ENCODE measurements around the gene CFB. TPM values are rescaled to one million over a fixed set of nuclear protein-coding genes. Genes with fewer than 3 reads are reported as not detected.

The CFB gene
- total and polyA plus RNA-seq, 2 of the 4 experiments (the other 2 are of a cell fraction): 1.8 to 6.1 TPM

DNA sequence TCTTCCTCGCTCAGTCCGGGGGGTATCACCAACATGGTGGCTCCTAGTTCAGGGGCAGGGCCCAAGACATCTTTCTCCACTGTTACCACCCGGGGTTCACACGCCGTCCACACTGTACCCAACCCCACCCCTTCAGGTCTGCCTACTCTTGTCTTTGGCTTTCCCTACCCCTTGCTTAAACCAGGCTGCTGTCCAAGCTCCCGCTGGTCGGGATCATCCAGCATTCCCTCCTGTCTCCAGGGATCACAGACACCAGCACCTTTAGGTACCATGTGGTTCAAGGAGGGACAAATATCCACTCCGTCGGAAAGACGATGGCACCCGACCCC, 12.5 kb downstream of the CFB start:
- peak overlapping the region; percentile 97 for H2AK9ac ChIP-seq (replicated peaks; ENCODE audit: low read depth, low read length, poor library complexity)
- no peak overlapping the region for H3K18ac ChIP-seq (ENCODE audit: low read depth, low read length)
- ATAC-seq (ENCODE audit: low read depth) (peak; percentile 25), DNase-seq (no peak)
- H4K5ac ChIP-seq (ENCODE audit: low read depth, low read length): peak overlapping the region; percentile 46
- H2BK5ac ChIP-seq (ENCODE audit: low read depth, low read length, poor library complexity, severe bottlenecking): peak overlapping the region; percentile 42
- H2BK20ac ChIP-seq (ENCODE audit: low read depth, low read length): no peak overlapping the region
- peaks cover 12% of the 10 kb centered on the region for H3K9me1 ChIP-seq (ENCODE audit: insufficient read depth, low read length)
- peak overlapping the region; percentile 75 for H3K4me3 ChIP-seq (ENCODE audit: insufficient read depth, low read depth, low read length)
- peak overlapping the region; percentile 82 for H3K23ac ChIP-seq (ENCODE audit: low read depth, low read length)
- intact Hi-C loops (cut with micrococcal nuclease): loop anchor here (5.0 kb wide), 1 partner anchor 154 kb away; no protein-coding TSS in a partner anchor
- POLR2A ChIA-PET (ENCODE audit: unreplicated experiment): interaction anchor here (0.6 to 2.6 kb wide), 2 partner anchors 13 to 303 kb away, joined by 3 to 10 read pairs; partner anchors contain the start of genes APOM and DXO
- H3K9ac ChIP-seq (ENCODE audit: low read depth, low read length): peak overlapping the region; percentile 93
- peaks cover 7% of the 10 kb centered on the region; the same call in 1 of the 2 replicates for H3K4me1 ChIP-seq (ENCODE audit: control insufficient read depth, insufficient read depth, low read length)
- H2AFZ ChIP-seq (replicated peaks; ENCODE audit: low read length, poor library complexity): peak overlapping the region; percentile 92
- H2AK5ac ChIP-seq (ENCODE audit: low read depth, low read length): peak overlapping the region; percentile 92
- dilution Hi-C loops (cut with HindIII; ENCODE audit: low sequenced_read_pairs, unreplicated experiment): no loop called here
- H3K27me3 ChIP-seq (ENCODE audit: control insufficient read depth, insufficient read depth, low read length): no peaks in the 10 kb centered on the region
- BruUV-seq (replicated peaks): no TSS peak
- peak overlapping the region; percentile 90 to 94 for H4K8ac ChIP-seq (ENCODE audit: low read depth in 2 of 2, low read length in 2 of 2)
- H4K91ac ChIP-seq (ENCODE audit: insufficient read depth, low read depth, low read length): peak overlapping the region; percentile 82
- peak overlapping the region; percentile 27; the same call in 1 of the 2 replicates for H2BK120ac ChIP-seq (ENCODE audit: low read depth, low read length)
- 18% methylated on average over 5 of the region's 11 CpGs; no CpG with 5 or more reads in 1 of the 2 experiments for WGBS, 2 experiments (ENCODE audit: extremely low coverage in 2 of 2, insufficient read length in 1 of 2)
- in situ Hi-C loops (cut with MboI; ENCODE audit: low sequenced_read_pairs): no loop called here
- peak overlapping the region; percentile 91 for H3K4me2 ChIP-seq (ENCODE audit: low read depth, low read length)
- H3K79me1 ChIP-seq (ENCODE audit: low read depth in 1 of 2, low read length in 2 of 2): peaks cover 33 to 43% of the 10 kb centered on the region in 2 experiments
- TF ChIP-seq MAZ (IDR thresholded peaks at IDR 0.05; ENCODE audit: borderline replicate concordance, low read depth, low read length) (no peak), RCOR1 (IDR thresholded peaks at IDR 0.05; ENCODE audit: insufficient replicate concordance, low read length) (no peak), NFE2L2 (IDR thresholded peaks at IDR 0.05; ENCODE audit: low read depth, low read length) (no peak)
- H3K27ac ChIP-seq (ENCODE audit: insufficient read depth, low read length): peak overlapping the region; percentile 74
- CTCF ChIA-PET: no interaction called here
- peaks cover 49% of the 10 kb centered on the region for H3K36me3 ChIP-seq (ENCODE audit: control insufficient read depth, insufficient read depth, low read length)
- H3K56ac ChIP-seq (ENCODE audit: extremely low read depth, insufficient read depth, low read length): peak overlapping the region; percentile 85
- no peak overlapping the region for H2BK15ac ChIP-seq (ENCODE audit: low read depth, low read length)
- no peaks in the 10 kb centered on the region for H3K9me3 ChIP-seq (ENCODE audit: control insufficient read depth, insufficient read depth, low read length)
- H4K20me1 ChIP-seq (ENCODE audit: insufficient read depth, low read length): no peaks in the 10 kb centered on the region
- H3K14ac ChIP-seq (replicated peaks; ENCODE audit: low read depth, low read length): peak overlapping the region; percentile 91
- H3K4ac ChIP-seq (ENCODE audit: low read depth, low read length): peak overlapping the region; percentile 93

Measured in IMR-90 (cell line).